ENCODE results near the gene MDFIC. TPM values are rescaled to one million over a fixed set of nuclear protein-coding genes. Genes with fewer than 3 reads are reported as not detected.

MDFIC gene
- total and polyA plus RNA-seq, 4 donors, result 3.2 to 6.6 (median 5.3) TPM

- H3K27me3 ChIP-seq (ENCODE audit: control insufficient read depth in 4 of 4, insufficient read depth in 4 of 4, low read length in 3 of 4), result no peaks in the 10 kb centered on the region
- no peak for DNase-seq (ENCODE audit: low spot score)
- H3K4me1 ChIP-seq (ENCODE audit: control insufficient read depth in 4 of 4, insufficient read depth in 4 of 4, low read length in 3 of 4), result no peaks in the 10 kb centered on the region
- H3K36me3 ChIP-seq (ENCODE audit: control insufficient read depth in 4 of 4, insufficient read depth in 3 of 4, low read depth in 1 of 4, low read length in 3 of 4), result no peaks in the 10 kb centered on the region
- H3K4me3 ChIP-seq (ENCODE audit: low read depth in 1 of 3, low read length in 3 of 3), result no peak overlapping the region
- no peaks in the 10 kb centered on the region for H3K9me3 ChIP-seq (ENCODE audit: control insufficient read depth in 4 of 4, low read length in 3 of 4)
- no peak overlapping the region for H3K27ac ChIP-seq (ENCODE audit: low read depth in 1 of 2, low read length in 2 of 2)
- no peak overlapping the region for H3K9ac ChIP-seq (ENCODE audit: low read depth in 1 of 2, low read length in 2 of 2)
- no peak for TF ChIP-seq GABPA (IDR thresholded peaks at IDR 0.05 in 1 of 2, conservative IDR thresholded peaks at IDR 0.05 in 1 of 2)
- TF ChIP-seq JUND (IDR thresholded peaks at IDR 0.05), result peak in 1 of 2 donors; percentile 65
- WGBS, result 82% methylated on average over 3 of the region's 3 CpGs
Observed at GRCh38 chr7:114889646-114890285, 32.1 kb upstream of the MDFIC start.

- TF ChIP-seq FOXA2 (IDR thresholded peaks at IDR 0.05) (no peak), HNF4G (IDR thresholded peaks at IDR 0.05) (no peak), HNF4A (conservative IDR thresholded peaks at IDR 0.05) (no peak), YY1 (IDR thresholded peaks at IDR 0.05) (no peak), TAF1 (conservative IDR thresholded peaks at IDR 0.05) (no peak), RXRA (IDR thresholded peaks at IDR 0.05) (no peak), SP1 (IDR thresholded peaks at IDR 0.05) (no peak), ATF3 (IDR thresholded peaks at IDR 0.05) (no peak), FOXA1 (IDR thresholded peaks at IDR 0.05) (no peak), NR2F2 (IDR thresholded peaks at IDR 0.05) (no peak), ZBTB33 (IDR thresholded peaks at IDR 0.05) (no peak), REST (IDR thresholded peaks at IDR 0.05) (no peak), MAX (IDR thresholded peaks at IDR 0.05) (no peak)
- DNase-seq (ENCODE audit: low spot score), result no peak
Observed at GRCh38 chr7:114890561-114890960, 31.3 kb upstream of the MDFIC start.

More at GRCh38 chr7:114890561-114890960, 31.3 kb upstream of the MDFIC start:
- Histone ChIP-seq H3K9ac (ENCODE audit: low read depth in 1 of 2, low read length in 2 of 2) (no peak overlapping the region), H3K4me1 (ENCODE audit: control insufficient read depth in 4 of 4, insufficient read depth in 4 of 4, low read length in 3 of 4) (no peaks in the 10 kb centered on the region), H3K4me3 (ENCODE audit: low read depth in 1 of 3, low read length in 3 of 3) (no peak overlapping the region), H3K27me3 (ENCODE audit: control insufficient read depth in 4 of 4, insufficient read depth in 4 of 4, low read length in 3 of 4) (no peaks in the 10 kb centered on the region), H3K36me3 (ENCODE audit: control insufficient read depth in 4 of 4, insufficient read depth in 3 of 4, low read depth in 1 of 4, low read length in 3 of 4) (no peaks in the 10 kb centered on the region), H3K27ac (ENCODE audit: low read depth in 1 of 2, low read length in 2 of 2) (no peak overlapping the region), H3K9me3 (ENCODE audit: control insufficient read depth in 4 of 4, low read length in 3 of 4) (no peaks in the 10 kb centered on the region)
- WGBS, result 93% methylated on average over 4 of the region's 4 CpGs

Data from liver (tissue), 9 donors.